Ascending aorta (tissue), 2 donors: ENCODE results near the gene SRPX2. TPM values are rescaled to one million over a fixed set of nuclear protein-coding genes. Genes with fewer than 3 reads are reported as not detected.

Source experiments
- DNase-seq, 2 donors: peaks; one replicate each; pipeline ENCODE4 v3.0.0-alpha.2; 2019; ENCODE audit warnings: low spot score in 2 of 2
- H3K27ac ChIP-seq, 2 donors: fragments of 200-600 bp; sonication (generic); one replicate each; pipeline ENCODE4 v1.5.1; 2016 to 2017; ENCODE audit warnings: mild to moderate bottlenecking in 1 of 2
- H3K27me3 ChIP-seq: fragments of 200-600 bp; sonication (generic); one replicate; pipeline ENCODE4 v1.5.1; 2017
- H3K36me3 ChIP-seq, 2 donors: fragments of 200-600 bp; sonication (generic); one replicate each; pipeline ENCODE4 v1.5.1; 2016
- H3K4me1 ChIP-seq, 2 donors: fragments of 200-600 bp; sonication (generic); one replicate each; pipeline ENCODE4 v1.5.1; 2016 to 2017; ENCODE audit warnings: mild to moderate bottlenecking in 1 of 2
- H3K4me3 ChIP-seq, 2 donors: fragments of 200-600 bp; sonication (generic); one replicate each; pipeline ENCODE4 v1.5.1; 2016 to 2017; ENCODE audit warnings: mild to moderate bottlenecking in 1 of 2
- H3K9me3 ChIP-seq, 2 donors: fragments of 200-600 bp; sonication (generic); one replicate each; pipeline ENCODE4 v1.5.1; 2016
- intact Hi-C: fragments of 100-400 bp; cut with DNase I; formaldehyde crosslinking; loops from one replicate; pipeline ENCODE4 v1.15.1; 2023
- total RNA-seq: library from RNA; depleted of rRNA; stranded (reverse); fragments of >200 nt; gene quantifications from one replicate; pipeline ENCODE4 v1.1.0, GENCODE V29; 2016
- TF ChIP-seq, protein P1 (sequence below), 3 experiments: fragments of 200-600 bp in 2 of 3; fragments of 450-650 bp in 1 of 3; sonication (generic) in 2 of 3; IDR thresholded peaks; one replicate each; pipeline ENCODE4 v1.5.1; 2016 to 2019; ENCODE audit warnings: antibody characterized with exemption in 3 of 3, mild to moderate bottlenecking in 1 of 3, moderate library complexity in 1 of 3

SRPX2 gene
- total RNA-seq, 1 donor from 2014 or later = 25.0 TPM

- H3K4me3 ChIP-seq = no peak overlapping the region
- no peaks in the 10 kb centered on the region for H3K9me3 ChIP-seq
- intact Hi-C loops = loop anchor here (5.0 kb wide), 1 partner anchor 93 kb away; no protein-coding TSS in a partner anchor
- no peaks in the 10 kb centered on the region for H3K4me1 ChIP-seq
- TF ChIP-seq, protein P1, sequence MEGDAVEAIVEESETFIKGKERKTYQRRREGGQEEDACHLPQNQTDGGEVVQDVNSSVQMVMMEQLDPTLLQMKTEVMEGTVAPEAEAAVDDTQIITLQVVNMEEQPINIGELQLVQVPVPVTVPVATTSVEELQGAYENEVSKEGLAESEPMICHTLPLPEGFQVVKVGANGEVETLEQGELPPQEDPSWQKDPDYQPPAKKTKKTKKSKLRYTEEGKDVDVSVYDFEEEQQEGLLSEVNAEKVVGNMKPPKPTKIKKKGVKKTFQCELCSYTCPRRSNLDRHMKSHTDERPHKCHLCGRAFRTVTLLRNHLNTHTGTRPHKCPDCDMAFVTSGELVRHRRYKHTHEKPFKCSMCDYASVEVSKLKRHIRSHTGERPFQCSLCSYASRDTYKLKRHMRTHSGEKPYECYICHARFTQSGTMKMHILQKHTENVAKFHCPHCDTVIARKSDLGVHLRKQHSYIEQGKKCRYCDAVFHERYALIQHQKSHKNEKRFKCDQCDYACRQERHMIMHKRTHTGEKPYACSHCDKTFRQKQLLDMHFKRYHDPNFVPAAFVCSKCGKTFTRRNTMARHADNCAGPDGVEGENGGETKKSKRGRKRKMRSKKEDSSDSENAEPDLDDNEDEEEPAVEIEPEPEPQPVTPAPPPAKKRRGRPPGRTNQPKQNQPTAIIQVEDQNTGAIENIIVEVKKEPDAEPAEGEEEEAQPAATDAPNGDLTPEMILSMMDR (IDR thresholded peaks at IDR 0.05) = no peak
- no peaks in the 10 kb centered on the region for H3K27me3 ChIP-seq
- H3K36me3 ChIP-seq = peaks cover 0 to 7% of the 10 kb centered on the region in 2 donors
- DNase-seq = no peak
- no peak overlapping the region for H3K27ac ChIP-seq
Observed at GRCh38 chrX:100674705-100675104, 30.7 kb downstream of the SRPX2 start.

GRCh38 chrX:100677611-100678181 lies 33.7 kb downstream of the SRPX2 start:
- H3K36me3 ChIP-seq = no peaks in the 10 kb centered on the region
- DNase-seq = no peak
- intact Hi-C loops = no loop called here
- TF ChIP-seq, protein P1 (IDR thresholded peaks at IDR 0.05) = no peak
- no peaks in the 10 kb centered on the region for H3K4me1 ChIP-seq
- H3K27me3 ChIP-seq = no peaks in the 10 kb centered on the region
- no peaks in the 10 kb centered on the region for H3K9me3 ChIP-seq
- no peak overlapping the region for H3K4me3 ChIP-seq
- no peak overlapping the region for H3K27ac ChIP-seq

DNA sequence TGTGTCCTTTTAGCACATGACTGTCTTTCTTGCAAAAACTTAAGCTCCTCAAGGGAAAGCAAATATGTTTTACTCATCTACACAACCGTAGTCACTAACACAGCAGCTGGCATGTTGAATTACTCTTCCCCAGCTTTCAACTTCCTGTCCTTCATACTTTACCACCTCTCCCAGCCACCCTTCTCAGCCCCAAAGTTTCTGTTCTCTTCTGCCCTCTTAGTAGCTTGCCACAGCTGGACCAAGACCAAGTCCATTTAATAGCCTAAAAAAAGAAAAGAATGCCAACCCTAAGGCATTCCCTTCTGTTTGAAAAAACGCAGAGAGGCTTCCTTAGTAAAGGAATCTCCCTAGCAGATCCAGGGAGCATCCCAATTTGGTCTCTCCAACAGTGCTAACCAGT lies 36.8 kb downstream of the SRPX2 start:
- TF ChIP-seq, protein P1 (IDR thresholded peaks at IDR 0.05) = no peak
- no peak for DNase-seq
- intact Hi-C loops = loop anchor here (10.0 kb wide), 1 partner anchor 166 kb away; no protein-coding TSS in a partner anchor
- H3K4me3 ChIP-seq = no peak overlapping the region
- no peaks in the 10 kb centered on the region for H3K36me3 ChIP-seq
- H3K27me3 ChIP-seq = no peaks in the 10 kb centered on the region
- H3K27ac ChIP-seq = no peak overlapping the region
- H3K9me3 ChIP-seq = no peaks in the 10 kb centered on the region
- no peaks in the 10 kb centered on the region for H3K4me1 ChIP-seq

DNA sequence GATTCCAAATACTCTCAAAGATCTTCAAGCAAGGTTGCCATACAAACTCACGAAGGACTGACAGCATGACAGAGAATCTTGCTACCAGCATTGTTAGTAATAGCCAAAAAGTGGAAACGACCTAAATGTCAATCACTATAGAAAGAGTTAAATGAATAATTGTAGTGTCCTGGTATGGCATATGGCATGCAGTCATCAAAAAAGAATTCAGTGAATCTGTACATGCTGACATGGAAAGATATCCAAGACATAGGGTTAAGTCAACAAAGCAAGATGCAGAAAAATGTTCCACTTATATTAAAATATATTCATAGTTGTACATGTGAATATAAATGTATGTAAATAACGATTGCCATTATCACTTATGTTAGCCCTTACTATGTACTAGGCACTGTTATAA lies 37.6 kb downstream of the SRPX2 start:
- Histone ChIP-seq H3K9me3 (no peaks in the 10 kb centered on the region), H3K27ac (no peak overlapping the region), H3K36me3 (no peaks in the 10 kb centered on the region), H3K4me1 (no peaks in the 10 kb centered on the region), H3K27me3 (no peaks in the 10 kb centered on the region), H3K4me3 (no peak overlapping the region)
- intact Hi-C loops = loop anchor here (10.0 kb wide), 1 partner anchor 167 kb away; no protein-coding TSS in a partner anchor
- TF ChIP-seq, protein P1 (IDR thresholded peaks at IDR 0.05) = no peak
- no peak for DNase-seq

DNA sequence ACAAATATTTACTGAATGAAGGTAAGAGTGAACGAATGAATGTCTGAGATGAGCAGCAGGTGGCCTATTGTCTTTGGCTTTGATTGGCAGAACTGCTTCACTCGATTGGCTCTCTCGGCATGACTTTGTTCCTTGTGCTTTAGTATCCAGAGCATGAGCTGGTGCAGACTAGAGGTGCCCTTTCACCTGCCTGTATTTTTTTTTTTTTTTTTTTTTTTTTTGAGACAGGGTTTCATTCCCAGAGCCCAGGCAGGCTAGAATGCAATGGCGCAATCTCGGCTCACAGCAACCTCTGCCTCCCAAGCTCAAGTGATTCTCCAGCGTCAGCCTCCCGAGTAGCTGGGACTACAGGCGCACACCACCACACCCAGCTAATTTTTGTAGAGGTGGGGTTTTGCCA lies 38.9 kb downstream of the SRPX2 start:
- Histone ChIP-seq H3K4me1 (no peaks in the 10 kb centered on the region), H3K36me3 (no peaks in the 10 kb centered on the region), H3K9me3 (no peaks in the 10 kb centered on the region), H3K27me3 (no peaks in the 10 kb centered on the region), H3K27ac (no peak overlapping the region), H3K4me3 (no peak overlapping the region)
- TF ChIP-seq, protein P1 (IDR thresholded peaks at IDR 0.05) = no peak
- intact Hi-C loops = loop anchor here (10.0 kb wide), 1 partner anchor 168 kb away; no protein-coding TSS in a partner anchor
- no peak for DNase-seq
